Measurements from ENCODE around the gene UQCRHL.

DNA sequence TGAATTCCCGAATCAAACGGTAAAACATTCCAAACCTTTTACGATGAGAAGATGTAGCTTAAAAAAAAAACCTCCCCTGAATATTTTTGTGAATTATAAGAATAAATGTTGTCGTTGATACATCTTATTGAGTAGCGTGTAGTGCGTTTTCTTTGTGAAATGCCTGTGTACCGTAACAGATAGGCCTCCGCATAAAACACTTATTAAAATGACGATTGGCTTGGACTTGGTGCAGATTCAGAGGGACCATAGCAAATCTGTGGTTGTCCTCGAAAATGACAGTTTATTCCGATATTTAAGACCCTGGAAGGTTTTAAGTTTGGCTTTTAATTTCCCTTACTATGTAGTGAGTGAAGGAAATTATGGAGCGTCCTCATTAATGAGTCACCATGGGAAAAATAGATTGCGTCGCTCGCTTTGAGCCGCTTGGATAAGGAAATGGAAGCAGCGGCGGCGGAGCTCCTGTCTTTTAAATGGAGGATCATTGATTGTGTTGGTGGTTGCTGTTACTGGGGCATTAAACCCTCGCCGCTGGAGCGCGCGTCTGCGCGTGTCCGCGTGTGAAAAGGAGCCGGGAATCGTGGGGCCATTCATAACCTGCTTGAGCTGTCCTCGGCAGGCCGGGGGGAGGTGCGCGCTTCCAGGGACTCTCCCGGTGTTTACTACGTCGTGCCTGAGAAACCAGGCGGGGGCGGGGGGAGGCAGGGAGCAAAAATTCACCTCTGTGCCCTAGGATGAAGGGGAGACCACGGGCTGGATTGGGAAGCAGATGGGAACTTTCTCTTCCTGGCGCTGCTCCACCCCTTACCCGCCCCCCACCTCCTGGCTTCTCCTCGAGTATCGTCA lies 41.7 kb upstream of the UQCRHL start:
- TF ChIP-seq, protein P1, sequence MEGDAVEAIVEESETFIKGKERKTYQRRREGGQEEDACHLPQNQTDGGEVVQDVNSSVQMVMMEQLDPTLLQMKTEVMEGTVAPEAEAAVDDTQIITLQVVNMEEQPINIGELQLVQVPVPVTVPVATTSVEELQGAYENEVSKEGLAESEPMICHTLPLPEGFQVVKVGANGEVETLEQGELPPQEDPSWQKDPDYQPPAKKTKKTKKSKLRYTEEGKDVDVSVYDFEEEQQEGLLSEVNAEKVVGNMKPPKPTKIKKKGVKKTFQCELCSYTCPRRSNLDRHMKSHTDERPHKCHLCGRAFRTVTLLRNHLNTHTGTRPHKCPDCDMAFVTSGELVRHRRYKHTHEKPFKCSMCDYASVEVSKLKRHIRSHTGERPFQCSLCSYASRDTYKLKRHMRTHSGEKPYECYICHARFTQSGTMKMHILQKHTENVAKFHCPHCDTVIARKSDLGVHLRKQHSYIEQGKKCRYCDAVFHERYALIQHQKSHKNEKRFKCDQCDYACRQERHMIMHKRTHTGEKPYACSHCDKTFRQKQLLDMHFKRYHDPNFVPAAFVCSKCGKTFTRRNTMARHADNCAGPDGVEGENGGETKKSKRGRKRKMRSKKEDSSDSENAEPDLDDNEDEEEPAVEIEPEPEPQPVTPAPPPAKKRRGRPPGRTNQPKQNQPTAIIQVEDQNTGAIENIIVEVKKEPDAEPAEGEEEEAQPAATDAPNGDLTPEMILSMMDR (IDR thresholded peaks at IDR 0.05) = no peak
- TF ChIP-seq POLR2A (IDR thresholded peaks at IDR 0.05) = peak in 1 of 2 donors; percentile 35

Measured in heart left ventricle (tissue), 13 donors.